8988T (cell line): ENCODE measurements around the gene CA9.

Experiments
- DNase-seq: peaks from one replicate; pipeline ENCODE4 v3.0.0; 2011

Gene CA9

DNA sequence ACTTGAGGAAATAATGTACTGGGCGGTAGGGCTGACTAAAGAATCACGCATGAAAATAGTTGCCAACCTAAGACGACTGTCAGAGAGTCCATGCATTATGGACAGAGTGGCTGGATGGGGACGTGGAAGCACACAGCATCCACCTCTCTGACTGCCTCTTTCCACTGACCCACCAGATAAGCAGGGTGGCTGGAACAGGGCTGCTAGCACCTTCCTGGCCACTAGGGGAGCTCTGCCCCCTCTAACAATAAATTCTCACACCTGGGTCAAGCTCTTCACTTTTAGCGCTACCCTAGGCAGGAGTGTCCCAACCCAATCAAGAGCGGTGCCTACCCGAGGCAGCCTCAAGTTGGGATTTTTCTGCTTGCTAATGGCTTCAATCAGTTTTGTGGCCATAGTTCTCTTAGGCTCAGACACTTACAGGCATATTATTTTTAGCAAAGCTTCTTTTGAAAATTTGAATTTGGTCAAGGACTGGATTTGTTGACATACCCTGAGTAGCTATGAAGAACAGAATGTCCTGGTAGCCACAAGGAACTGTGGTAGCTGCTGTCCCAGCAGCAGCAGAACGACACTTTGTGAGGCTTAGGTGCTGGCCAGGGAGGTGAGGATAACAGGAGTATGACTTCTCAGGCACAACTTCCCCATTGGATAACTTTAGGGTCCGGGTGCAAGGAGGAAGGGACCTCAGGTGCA, 22.9 kb downstream of the CA9 start:
- DNase-seq, result peak; percentile 66

GRCh38 chr9:35697486-35697885, 23.8 kb downstream of the CA9 start:
- no peak for DNase-seq

GRCh38 chr9:35698231-35698630, 24.5 kb downstream of the CA9 start:
- DNase-seq, result no peak

GRCh38 chr9:35700031-35700430, 26.3 kb downstream of the CA9 start:
- no peak for DNase-seq

DNA sequence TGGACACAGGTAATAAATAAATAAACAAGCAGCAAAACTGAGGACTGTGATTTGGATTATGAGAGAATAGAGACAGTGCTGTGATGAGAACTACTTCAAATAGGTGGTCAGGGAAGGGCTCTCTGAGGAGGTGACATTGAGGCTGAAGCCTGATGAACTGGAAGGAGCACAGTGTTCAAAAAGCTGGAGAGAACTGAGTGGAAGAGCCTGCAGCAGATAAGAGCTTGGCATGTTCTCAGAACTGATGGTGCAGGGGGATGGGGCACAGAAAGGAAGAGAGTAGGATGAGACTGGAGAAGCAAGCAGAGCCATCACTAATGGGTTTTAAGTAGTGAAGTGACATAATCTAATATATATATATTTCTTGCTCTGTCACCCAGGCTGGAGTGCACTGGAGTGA, 27.2 kb downstream of the CA9 start:
- DNase-seq, result no peak

DNA sequence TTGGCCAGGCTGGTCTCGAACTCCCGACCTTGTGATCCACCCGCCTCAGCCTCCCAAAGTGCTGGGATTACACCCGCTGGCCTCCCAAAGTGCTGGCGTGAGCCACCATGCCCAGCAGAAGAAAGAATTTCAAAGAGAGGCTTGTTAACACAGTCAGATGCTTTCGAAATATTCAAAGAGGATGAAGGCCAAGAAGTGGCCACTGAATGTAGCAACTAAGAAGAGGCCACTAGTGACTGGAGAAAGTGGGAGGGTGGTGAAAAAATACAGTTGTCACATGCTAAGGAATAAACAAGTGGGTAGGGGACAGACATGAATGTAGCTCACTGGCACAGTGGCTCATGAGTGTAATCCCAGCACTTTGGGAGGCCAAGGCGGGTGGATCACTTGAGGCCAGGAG, 29.0 kb downstream of the CA9 start:
- DNase-seq, result no peak

DNA sequence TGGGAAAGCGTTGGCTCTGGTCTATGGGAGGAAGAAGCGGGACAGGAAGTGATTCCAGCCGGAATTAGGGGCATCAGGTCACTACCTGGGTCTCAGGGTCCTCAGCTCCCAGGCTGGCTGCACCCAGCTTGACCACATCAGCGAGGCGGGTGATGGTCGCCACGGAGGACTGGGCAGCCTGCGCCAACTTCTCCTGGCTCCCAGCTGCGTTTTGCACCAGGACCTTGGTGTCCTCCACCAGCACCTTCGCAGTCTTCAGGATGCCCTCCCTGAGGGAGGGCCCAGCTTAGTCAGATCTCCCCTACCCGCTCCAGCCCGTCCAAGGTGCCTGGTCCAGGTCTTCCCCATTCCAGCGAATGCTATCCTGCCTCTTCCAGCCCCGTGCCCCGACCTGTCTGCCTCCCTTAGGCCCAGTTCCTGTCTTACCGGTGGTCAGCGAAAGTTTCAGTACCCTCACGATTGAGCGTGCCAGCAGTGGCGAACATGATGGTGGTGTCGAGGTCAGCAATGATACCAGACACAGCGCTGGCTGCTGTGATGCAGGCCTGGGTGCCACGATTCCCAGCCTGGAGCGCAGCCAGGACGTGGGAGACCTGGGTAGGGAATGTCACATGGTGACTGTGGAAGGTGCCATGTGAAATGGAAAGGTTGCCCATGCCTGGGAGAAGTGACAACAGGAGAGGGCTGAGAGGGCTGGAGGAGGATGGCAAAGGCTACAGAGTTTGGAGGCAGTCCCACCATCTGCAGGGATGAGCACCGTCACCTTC, 30.4 kb downstream of the CA9 start:
- DNase-seq, result no peak

DNA sequence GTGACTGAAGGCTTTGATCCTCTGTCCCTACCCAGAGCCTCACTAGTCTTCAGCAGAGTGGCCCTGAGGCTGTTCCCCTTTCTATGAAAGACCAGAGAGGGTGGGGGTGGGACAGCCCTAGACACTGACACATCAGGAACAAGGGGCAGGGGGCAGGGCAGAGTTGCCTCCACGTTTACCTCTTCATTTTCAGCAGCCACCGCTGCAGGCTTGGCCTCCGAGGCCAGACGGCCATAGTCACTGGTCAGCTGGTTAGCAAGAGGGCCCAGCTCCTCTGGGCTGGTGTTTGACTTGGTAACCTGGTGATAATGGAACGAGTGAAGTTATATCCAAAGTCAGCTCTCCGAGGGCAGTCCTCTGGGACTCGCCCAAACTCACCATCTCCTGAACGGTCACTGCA, 31.6 kb downstream of the CA9 start:
- DNase-seq, result no peak

- no peak for DNase-seq
Measured at GRCh38 chr9:35705836-35706430, 32.2 kb downstream of the CA9 start.

DNA sequence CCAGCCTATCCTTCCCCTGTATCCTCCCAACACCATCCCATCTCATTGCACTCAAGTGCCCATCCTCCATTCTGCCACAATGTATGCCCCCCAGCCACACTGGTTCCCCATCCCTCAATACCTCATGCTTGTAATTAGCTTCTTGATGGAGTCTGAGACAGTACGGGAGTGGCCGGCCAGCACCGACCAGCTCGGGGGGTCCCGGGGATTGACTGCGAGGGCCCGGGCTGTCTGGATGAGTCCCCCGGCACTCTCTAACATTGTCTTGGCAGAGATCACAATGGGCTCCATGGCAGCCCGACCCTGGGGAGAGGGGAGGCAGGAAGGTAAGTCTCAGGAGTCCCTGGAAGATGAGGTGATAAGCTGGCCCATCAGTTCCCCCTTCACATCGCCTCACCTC, 33.2 kb downstream of the CA9 start:
- DNase-seq, result no peak

- DNase-seq, result no peak
Measured at GRCh38 chr9:35708146-35708545, 34.4 kb downstream of the CA9 start.

- no peak for DNase-seq
Measured at GRCh38 chr9:35710818-35711500, 37.2 kb downstream of the CA9 start.

DNA sequence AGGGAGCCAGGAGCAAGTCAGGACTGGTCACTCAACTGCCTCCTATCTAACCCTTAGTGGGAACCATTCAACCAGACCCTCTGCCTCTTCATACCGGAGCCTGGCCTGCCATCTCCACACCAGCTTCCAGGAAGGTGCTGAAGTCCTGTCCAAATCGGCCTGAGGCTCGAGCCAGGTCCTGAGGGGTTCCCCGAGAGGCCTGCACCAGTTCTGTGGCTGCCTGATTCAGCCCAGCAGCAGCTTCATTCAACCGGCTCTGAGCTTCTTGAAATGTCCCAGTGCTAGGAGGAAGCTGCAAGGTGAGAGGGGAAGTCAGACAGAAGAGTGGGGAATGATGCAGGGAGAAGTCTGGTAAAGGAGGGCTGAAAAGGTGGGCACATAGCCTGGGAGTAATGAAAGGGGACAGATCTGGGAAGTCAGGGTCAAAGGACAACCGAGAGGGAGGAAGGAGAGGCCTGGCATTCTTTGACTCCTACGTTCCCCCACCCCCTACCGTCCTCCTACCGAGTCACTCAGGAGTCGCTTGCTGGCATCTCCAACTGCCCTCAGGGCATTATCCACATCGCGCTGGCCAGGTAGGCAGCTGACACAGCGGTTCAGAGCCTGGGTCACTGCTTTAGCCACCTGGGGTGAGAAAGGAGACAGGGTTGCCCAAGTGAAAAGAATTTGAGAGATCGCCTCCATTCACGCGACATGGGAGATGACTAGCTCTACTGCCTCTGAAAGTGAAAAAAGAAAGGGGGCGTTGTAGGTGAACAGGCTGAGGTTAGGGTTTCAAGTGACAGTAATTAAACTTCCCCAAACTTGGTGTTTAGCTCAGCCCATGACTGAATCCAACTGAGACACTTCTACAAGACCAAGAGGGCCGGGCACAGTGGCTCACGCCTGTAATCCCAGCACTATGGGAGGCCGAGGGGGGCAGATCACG, 38.0 kb downstream of the CA9 start:
- DNase-seq, result no peak

DNA sequence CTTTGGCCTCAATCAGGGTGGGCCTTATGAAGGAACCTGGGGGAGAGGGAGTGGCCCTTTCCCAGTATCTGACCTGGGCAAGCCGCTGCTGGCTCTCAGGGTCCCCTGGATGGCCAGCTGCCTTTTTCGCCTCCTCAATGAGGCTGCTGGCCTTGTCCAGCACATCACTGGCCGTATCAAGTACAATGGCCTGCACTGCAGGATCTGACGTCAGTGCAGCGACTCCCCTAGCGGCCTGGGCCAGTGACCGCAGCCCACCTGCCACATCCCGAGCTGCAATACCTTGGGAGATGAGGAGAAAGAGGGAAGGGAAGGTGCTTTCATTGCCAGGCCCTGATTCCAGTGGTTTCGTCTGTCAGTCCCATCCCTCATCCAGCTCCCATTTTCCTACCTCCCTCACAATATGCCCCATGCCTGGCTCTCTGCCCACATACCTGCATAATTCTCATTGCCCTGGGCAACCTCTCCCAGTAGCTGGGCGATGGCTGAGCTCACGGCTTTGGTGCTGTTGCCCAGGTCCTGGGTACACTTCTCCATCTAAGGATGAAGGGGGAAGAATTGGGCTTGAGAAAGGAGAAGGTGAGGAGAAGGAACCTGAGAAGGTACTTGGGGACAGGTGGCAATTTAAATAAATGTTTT, 39.2 kb downstream of the CA9 start:
- no peak for DNase-seq

DNA sequence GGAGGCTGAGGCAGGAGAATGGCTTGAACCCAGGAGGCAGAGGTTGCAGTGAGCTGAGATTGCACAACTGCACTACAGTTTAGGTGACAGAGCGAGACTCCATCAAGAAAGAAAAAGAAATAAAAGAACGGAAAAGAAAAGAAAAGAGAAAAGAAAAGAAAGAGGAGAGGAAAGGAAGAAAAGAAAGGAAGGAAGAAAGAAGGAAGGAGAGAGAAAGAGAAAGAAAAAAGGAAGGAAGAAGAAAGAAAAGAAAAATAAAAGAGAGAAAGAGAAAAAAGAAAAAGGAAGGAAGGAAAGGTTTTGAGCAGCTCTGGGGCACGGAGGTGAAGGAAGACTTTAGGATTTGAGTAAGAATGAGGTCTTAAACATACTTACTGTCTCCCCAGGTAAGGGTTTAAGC, 39.9 kb downstream of the CA9 start:
- DNase-seq, result no peak

- DNase-seq, result no peak
Measured at GRCh38 chr9:35714123-35714522, 40.4 kb downstream of the CA9 start.

GRCh38 chr9:35714579-35715252, 41.0 kb downstream of the CA9 start:
- no peak for DNase-seq

GRCh38 chr9:35716230-35716629, 42.5 kb downstream of the CA9 start:
- DNase-seq, result no peak

DNA sequence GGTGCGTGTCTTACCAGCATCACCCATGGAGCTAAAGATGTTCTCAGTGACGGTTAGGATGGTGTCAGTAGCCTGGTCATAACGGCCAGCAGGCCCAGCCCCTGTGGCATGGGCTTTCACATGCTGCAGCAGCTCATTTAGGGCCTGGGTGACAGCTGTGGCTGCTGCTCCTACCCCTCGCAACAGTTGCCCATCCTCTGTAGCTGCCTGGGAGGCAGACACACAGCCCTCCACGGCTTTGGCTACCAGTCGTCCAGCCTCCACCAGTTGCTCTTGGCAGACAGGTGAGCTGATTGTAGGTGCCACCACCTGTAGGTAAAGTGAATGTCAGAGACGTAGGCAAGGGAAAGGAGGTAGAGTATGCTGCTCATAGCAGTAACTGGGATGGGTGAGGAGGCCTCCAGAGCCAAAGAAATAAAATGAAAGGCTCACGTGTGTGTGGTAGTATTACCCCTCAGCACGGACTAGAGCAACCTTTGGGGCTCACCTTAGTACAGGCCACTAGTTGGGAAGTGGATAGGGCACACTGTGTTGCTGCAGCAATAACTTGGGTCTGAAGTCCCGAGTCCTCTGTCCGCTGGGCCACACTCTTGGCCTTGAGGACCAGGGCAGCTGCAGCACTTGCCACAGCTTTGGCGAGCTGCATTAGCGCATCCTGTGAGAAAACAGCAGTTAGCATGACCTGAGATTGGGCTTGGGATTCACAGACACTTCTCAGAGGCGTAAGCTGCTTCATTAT, 43.6 kb downstream of the CA9 start:
- DNase-seq, result no peak

DNA sequence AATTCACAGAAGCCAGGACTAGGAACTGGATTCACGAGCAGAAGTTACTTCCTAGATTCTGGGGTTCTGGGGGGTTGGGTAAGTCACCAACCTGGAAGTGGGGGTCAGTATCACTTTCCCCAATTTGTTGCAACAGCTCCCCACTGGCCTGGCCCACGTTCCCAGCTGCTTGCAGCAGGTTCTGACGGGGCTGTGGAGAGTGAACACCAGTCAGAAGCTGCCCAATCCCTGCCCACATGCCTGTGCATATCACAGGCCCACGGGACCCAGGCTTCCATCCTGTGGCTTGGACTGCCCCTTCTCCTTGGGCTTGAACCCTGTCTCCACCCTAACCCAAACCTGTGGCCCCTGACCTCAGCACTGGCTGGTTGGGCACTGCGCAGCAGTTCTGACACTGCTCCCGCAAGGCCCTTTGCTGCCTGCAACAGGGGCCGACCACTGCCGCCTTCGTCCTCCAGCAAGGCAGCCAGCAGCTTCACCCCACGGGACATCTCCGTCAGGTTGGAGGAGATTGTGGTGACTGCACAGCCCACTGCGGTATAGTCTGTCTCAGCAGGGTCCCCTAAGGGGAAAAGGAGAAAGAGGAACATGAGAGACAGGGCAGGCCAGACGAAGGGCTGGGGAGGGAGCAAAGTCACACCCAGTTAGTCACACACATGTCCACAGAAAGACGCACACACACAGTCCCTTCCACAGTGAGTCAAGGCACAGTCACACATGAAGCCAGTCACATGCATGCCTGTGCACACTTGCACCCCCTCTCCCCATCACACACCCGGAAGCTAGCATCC, 45.2 kb downstream of the CA9 start:
- DNase-seq, result no peak
